ENCODE measurements around the gene BLACAT1.

The BLACAT1 gene

GRCh38 chr1:205475855-205476254, 20.0 kb upstream of the BLACAT1 start:
- no peak for DNase-seq (ENCODE audit: extremely low read depth, insufficient read length)
- TF ChIP-seq, protein P1, sequence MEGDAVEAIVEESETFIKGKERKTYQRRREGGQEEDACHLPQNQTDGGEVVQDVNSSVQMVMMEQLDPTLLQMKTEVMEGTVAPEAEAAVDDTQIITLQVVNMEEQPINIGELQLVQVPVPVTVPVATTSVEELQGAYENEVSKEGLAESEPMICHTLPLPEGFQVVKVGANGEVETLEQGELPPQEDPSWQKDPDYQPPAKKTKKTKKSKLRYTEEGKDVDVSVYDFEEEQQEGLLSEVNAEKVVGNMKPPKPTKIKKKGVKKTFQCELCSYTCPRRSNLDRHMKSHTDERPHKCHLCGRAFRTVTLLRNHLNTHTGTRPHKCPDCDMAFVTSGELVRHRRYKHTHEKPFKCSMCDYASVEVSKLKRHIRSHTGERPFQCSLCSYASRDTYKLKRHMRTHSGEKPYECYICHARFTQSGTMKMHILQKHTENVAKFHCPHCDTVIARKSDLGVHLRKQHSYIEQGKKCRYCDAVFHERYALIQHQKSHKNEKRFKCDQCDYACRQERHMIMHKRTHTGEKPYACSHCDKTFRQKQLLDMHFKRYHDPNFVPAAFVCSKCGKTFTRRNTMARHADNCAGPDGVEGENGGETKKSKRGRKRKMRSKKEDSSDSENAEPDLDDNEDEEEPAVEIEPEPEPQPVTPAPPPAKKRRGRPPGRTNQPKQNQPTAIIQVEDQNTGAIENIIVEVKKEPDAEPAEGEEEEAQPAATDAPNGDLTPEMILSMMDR (IDR thresholded peaks at IDR 0.05; ENCODE audit: insufficient read depth, low read length, poor library complexity, severe bottlenecking) = no peak
- H3K36me3 ChIP-seq (ENCODE audit: control insufficient read depth, insufficient read depth, low read length) = no peaks in the 10 kb centered on the region
- H3K27me3 ChIP-seq (replicated peaks; ENCODE audit: control insufficient read depth, insufficient read depth, low read length) = no peaks in the 10 kb centered on the region; the same call in 1 of the 2 replicates
- H3K4me3 ChIP-seq (replicated peaks; ENCODE audit: low read depth, low read length) = no peak overlapping the region

DNA sequence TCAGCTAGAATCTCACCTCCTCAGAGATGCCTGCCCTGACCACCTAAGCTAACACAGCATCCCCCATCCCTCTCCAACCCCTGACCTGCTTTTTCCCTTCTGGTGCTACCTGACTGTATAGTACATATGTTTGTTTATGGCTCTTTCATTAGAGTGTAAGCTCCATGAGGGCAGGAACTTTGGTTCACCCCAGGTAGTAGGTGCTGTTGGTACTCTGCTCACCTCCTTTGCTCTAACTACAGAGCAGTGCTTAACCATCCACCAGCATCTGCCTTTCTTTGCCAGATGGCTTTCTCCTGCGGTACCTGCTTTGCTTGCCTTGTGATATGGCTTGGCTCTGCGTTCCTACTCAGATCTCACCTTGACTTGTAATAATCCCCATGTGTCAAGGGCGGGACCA, 18.7 kb upstream of the BLACAT1 start:
- Histone ChIP-seq H3K36me3 (ENCODE audit: control insufficient read depth, insufficient read depth, low read length) (no peaks in the 10 kb centered on the region), H3K4me3 (replicated peaks; ENCODE audit: low read depth, low read length) (no peak overlapping the region), H3K27me3 (replicated peaks; ENCODE audit: control insufficient read depth, insufficient read depth, low read length) (no peaks in the 10 kb centered on the region; the same call in 1 of the 2 replicates)
- TF ChIP-seq, protein P1 (IDR thresholded peaks at IDR 0.05; ENCODE audit: insufficient read depth, low read length, poor library complexity, severe bottlenecking) = no peak
- DNase-seq (ENCODE audit: extremely low read depth, insufficient read length) = no peak

GRCh38 chr1:205473966-205474365, 18.1 kb upstream of the BLACAT1 start:
- no peak for DNase-seq (ENCODE audit: extremely low read depth, insufficient read length)
- TF ChIP-seq, protein P1 (IDR thresholded peaks at IDR 0.05; ENCODE audit: insufficient read depth, low read length, poor library complexity, severe bottlenecking) = no peak
- Histone ChIP-seq H3K36me3 (ENCODE audit: control insufficient read depth, insufficient read depth, low read length) (no peaks in the 10 kb centered on the region), H3K4me3 (replicated peaks; ENCODE audit: low read depth, low read length) (no peak overlapping the region), H3K27me3 (replicated peaks; ENCODE audit: control insufficient read depth, insufficient read depth, low read length) (no peaks in the 10 kb centered on the region; the same call in 1 of the 2 replicates)

- TF ChIP-seq, protein P1 (IDR thresholded peaks at IDR 0.05; ENCODE audit: insufficient read depth, low read length, poor library complexity, severe bottlenecking) = no peak
- DNase-seq (ENCODE audit: extremely low read depth, insufficient read length) = no peak
Observed at GRCh38 chr1:205473475-205473874, 17.6 kb upstream of the BLACAT1 start.

DNA sequence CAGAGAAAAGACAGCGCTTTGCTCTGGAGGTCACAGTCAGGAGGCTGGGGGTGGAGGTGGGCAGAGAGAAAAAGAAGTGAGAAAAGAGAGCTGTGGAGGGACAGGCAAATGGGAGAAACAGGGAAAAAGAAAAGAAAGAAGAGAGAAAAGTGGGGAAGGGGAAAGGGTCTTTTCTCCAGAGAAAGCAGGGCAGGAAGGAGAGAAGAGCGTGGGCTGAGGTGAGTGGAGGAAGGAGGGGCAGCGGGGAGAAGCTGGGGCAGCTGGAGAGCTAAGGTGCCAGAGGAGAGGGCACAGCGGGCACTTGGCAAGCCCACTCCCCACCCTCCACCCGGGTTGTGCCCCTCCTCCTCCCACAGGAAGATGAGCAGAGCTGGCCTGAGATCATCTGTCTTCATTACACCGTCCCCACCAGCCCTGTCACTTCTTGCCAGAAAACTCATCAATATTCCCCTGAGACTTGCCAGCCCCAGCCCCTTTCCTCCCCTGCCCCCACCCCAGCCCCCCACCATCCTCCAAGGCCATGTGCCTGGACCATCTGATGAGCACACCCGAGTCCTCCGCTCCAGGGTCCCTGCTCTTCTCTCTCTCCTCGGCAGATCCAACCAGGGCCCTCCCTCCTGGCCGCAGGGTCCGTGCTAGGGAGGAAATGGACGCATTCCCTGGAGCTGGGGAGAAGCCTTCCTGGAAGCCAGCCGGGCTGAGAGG, 17.0 kb upstream of the BLACAT1 start:
- TF ChIP-seq, protein P1 (IDR thresholded peaks at IDR 0.05; ENCODE audit: insufficient read depth, low read length, poor library complexity, severe bottlenecking) = no peak
- DNase-seq (ENCODE audit: extremely low read depth, insufficient read length) = no peak
- H3K4me3 ChIP-seq (replicated peaks; ENCODE audit: low read depth, low read length) = no peak overlapping the region
- H3K36me3 ChIP-seq (ENCODE audit: control insufficient read depth, insufficient read depth, low read length) = no peaks in the 10 kb centered on the region
- H3K27me3 ChIP-seq (replicated peaks; ENCODE audit: control insufficient read depth, insufficient read depth, low read length) = no peaks in the 10 kb centered on the region; the same call in 1 of the 2 replicates

More at GRCh38 chr1:205473475-205473874, 17.6 kb upstream of the BLACAT1 start:
- no peaks in the 10 kb centered on the region for H3K36me3 ChIP-seq (ENCODE audit: control insufficient read depth, insufficient read depth, low read length)
- no peaks in the 10 kb centered on the region; the same call in 1 of the 2 replicates for H3K27me3 ChIP-seq (replicated peaks; ENCODE audit: control insufficient read depth, insufficient read depth, low read length)
- H3K4me3 ChIP-seq (replicated peaks; ENCODE audit: low read depth, low read length) = no peak overlapping the region

All from GM06990 (cell line).